ENCODE measurements around the gene TSR3. TPM values are rescaled to one million over a fixed set of nuclear protein-coding genes. Genes with fewer than 3 reads are reported as not detected.

The TSR3 gene
- total RNA-seq, 1 donor from 2014 or later = 60.6 TPM

- no peaks in the 10 kb centered on the region for H3K27me3 ChIP-seq
- H3K4me3 ChIP-seq = no peak overlapping the region
- no peak for DNase-seq (ENCODE audit: extremely low spot score in 2 of 2)
- no peak overlapping the region for H3K27ac ChIP-seq
- intact Hi-C loops (cut with DNase I) = loop anchor here (10.0 kb wide), 1 partner anchor 48 kb away; the partner anchor contains the start of gene UNKL
- no peaks in the 10 kb centered on the region for H3K4me1 ChIP-seq
- TF ChIP-seq POLR2AphosphoS5 (IDR thresholded peaks at IDR 0.05; ENCODE audit: insufficient read depth in 1 of 2, low read depth in 1 of 2) (no peak), CTCF (IDR thresholded peaks at IDR 0.05) (no peak), POLR2A (IDR thresholded peaks at IDR 0.05) (no peak)
- H3K36me3 ChIP-seq = peaks cover 0 to 61% of the 10 kb centered on the region in 2 donors
- no peaks in the 10 kb centered on the region for H3K9me3 ChIP-seq
Observed at GRCh38 chr16:1366712-1367299, 15.1 kb upstream of the TSR3 start.

GRCh38 chr16:1366060-1366711, 14.5 kb upstream of the TSR3 start:
- Histone ChIP-seq H3K27me3 (no peaks in the 10 kb centered on the region), H3K27ac (no peak overlapping the region), H3K36me3 (peaks cover 0 to 66% of the 10 kb centered on the region in 2 donors), H3K9me3 (no peaks in the 10 kb centered on the region), H3K4me3 (no peak overlapping the region), H3K4me1 (no peaks in the 10 kb centered on the region)
- TF ChIP-seq CTCF (IDR thresholded peaks at IDR 0.05) (no peak), POLR2AphosphoS5 (IDR thresholded peaks at IDR 0.05; ENCODE audit: insufficient read depth in 1 of 2, low read depth in 1 of 2) (no peak), POLR2A (IDR thresholded peaks at IDR 0.05) (no peak)
- DNase-seq (ENCODE audit: extremely low spot score in 2 of 2) = no peak
- intact Hi-C loops (cut with DNase I) = loop anchor here (10.0 kb wide), 1 partner anchor 49 kb away; the partner anchor contains the start of gene UNKL

GRCh38 chr16:1364510-1364909, 12.8 kb upstream of the TSR3 start:
- intact Hi-C loops (cut with DNase I) = loop anchor here (10.0 kb wide), 1 partner anchor 50 kb away; the partner anchor contains the start of gene UNKL
- peaks cover 0 to 62% of the 10 kb centered on the region in 2 donors for H3K36me3 ChIP-seq
- H3K27me3 ChIP-seq = no peaks in the 10 kb centered on the region
- no peak overlapping the region for H3K27ac ChIP-seq
- no peak for TF ChIP-seq CTCF (IDR thresholded peaks at IDR 0.05)
- no peak for TF ChIP-seq POLR2A (IDR thresholded peaks at IDR 0.05)
- no peak for TF ChIP-seq POLR2AphosphoS5 (IDR thresholded peaks at IDR 0.05; ENCODE audit: insufficient read depth in 1 of 2, low read depth in 1 of 2)
- H3K9me3 ChIP-seq = no peaks in the 10 kb centered on the region
- no peak overlapping the region for H3K4me3 ChIP-seq
- no peaks in the 10 kb centered on the region for H3K4me1 ChIP-seq
- no peak for DNase-seq (ENCODE audit: extremely low spot score in 2 of 2)

GRCh38 chr16:1363501-1364041, 11.9 kb upstream of the TSR3 start:
- Histone ChIP-seq H3K9me3 (no peaks in the 10 kb centered on the region), H3K36me3 (peaks cover 0 to 58% of the 10 kb centered on the region in 2 donors), H3K27me3 (no peaks in the 10 kb centered on the region), H3K27ac (no peak overlapping the region), H3K4me3 (no peak overlapping the region), H3K4me1 (no peaks in the 10 kb centered on the region)
- intact Hi-C loops (cut with DNase I) = loop anchor here (10.0 kb wide), 1 partner anchor 51 kb away; the partner anchor contains the start of gene UNKL
- TF ChIP-seq POLR2A (IDR thresholded peaks at IDR 0.05) (no peak), CTCF (IDR thresholded peaks at IDR 0.05) (peak in 2 of 3 experiments; percentile 31 to 50), POLR2AphosphoS5 (IDR thresholded peaks at IDR 0.05; ENCODE audit: insufficient read depth in 1 of 2, low read depth in 1 of 2) (no peak)
- no peak for DNase-seq (ENCODE audit: extremely low spot score in 2 of 2)
